ENCODE measurements around the gene FSCN2.

- TF ChIP-seq CTCF (IDR thresholded peaks at IDR 0.05) (no peak), POLR2A (IDR thresholded peaks at IDR 0.05) (no peak)
Observed at GRCh38 chr17:81541123-81541522, 12.9 kb downstream of the FSCN2 start.
